AG04450 (cell line): ENCODE results near the gene ARCN1. TPM values are rescaled to one million over a fixed set of nuclear protein-coding genes. Genes with fewer than 3 reads are reported as not detected.

Experiments used
- CTCF ChIA-PET: fragments of 300-600, 350-600 bp; formaldehyde crosslinking; extraction: SDS; loops from one replicate; lab custom pipeline; 2022; ENCODE audit warnings: antibody characterized with exemption, inconsistent platforms; lab: Charles Lee
- POLR2A ChIA-PET: fragments of 350-600 bp; formaldehyde crosslinking; extraction: SDS; loops from one replicate; lab custom pipeline; 2021; ENCODE audit warnings: antibody characterized with exemption, inconsistent platforms; lab: Yijun Ruan, JAX
- DNase-seq: peaks from one replicate; pipeline ENCODE4 v3.0.0-alpha.2; 2011; ENCODE audit warnings: low read depth, low spot score
- H3K27ac ChIP-seq: one replicate; pipeline ENCODE4 v1.5.1; 2012; ENCODE audit warnings: low read depth, low read length, control low read depth
- H3K27me3 ChIP-seq: one replicate; pipeline ENCODE4 v1.6.0; 2012; ENCODE audit warnings: low read length; ENCODE audit not compliant: control insufficient read depth, insufficient read depth
- H3K4me3 ChIP-seq: 2 replicates; pipeline ENCODE4 v1.5.1; 2011; ENCODE audit warnings: mild to moderate bottlenecking, low read depth, low read length, control low read depth
- H3K9me3 ChIP-seq: 2 replicates; pipeline ENCODE4 v1.5.1; 2012; ENCODE audit warnings: low read length; ENCODE audit not compliant: control insufficient read depth, insufficient read depth
- CTCF ChIP-seq: IDR thresholded peaks from 2 replicates; pipeline ENCODE4 v1.5.1; 2011; ENCODE audit warnings: low read depth, low read length, control low read depth, inconsistent platforms
- polyA plus RNA-seq: library from polyadenylated mRNA; depleted of rRNA; stranded (reverse); fragments of >200 nt; gene quantifications from 2 replicates; pipeline ENCODE4 v1.2.3, GENCODE V29; 2011

The ARCN1 gene
- polyA plus RNA-seq, 1 experiment, result 387 TPM

GRCh38 chr11:118622376-118623268, 50.4 kb downstream of the ARCN1 start:
- POLR2A ChIA-PET, result interaction anchor here (0.6 to 7.8 kb wide), 8 partner anchors 12 to 50 kb away, joined by 3 to 140 read pairs (median 4); partner anchors contain the start of genes ARCN1 and PHLDB1
- no peak for TF ChIP-seq CTCF
- H3K27ac ChIP-seq, result peak overlapping the region; percentile 75
- no peaks in the 10 kb centered on the region; the same call in 1 of the 2 replicates for H3K9me3 ChIP-seq
- CTCF ChIA-PET, result interaction anchor here (0.6 kb wide), 1 partner anchor 464 kb away, joined by 10 read pairs; no protein-coding TSS in a partner anchor
- no peaks in the 10 kb centered on the region for H3K27me3 ChIP-seq
- no peak for DNase-seq
- H3K4me3 ChIP-seq, result peak overlapping the region; percentile 85

GRCh38 chr11:118623269-118623655, 51.1 kb downstream of the ARCN1 start:
- Histone ChIP-seq H3K27ac (peak overlapping the region; percentile 75), H3K9me3 (no peaks in the 10 kb centered on the region; the same call in 1 of the 2 replicates), H3K27me3 (no peaks in the 10 kb centered on the region), H3K4me3 (peak overlapping the region; percentile 85)
- POLR2A ChIA-PET, result interaction anchor here (6.2 to 7.8 kb wide), 2 partner anchors 11 to 16 kb away, joined by 54 to 140 read pairs; partner anchors contain the start of gene PHLDB1
- no peak for DNase-seq
- TF ChIP-seq CTCF, result no peak
- CTCF ChIA-PET, result interaction anchor here (0.6 kb wide), 1 partner anchor 464 kb away, joined by 10 read pairs; no protein-coding TSS in a partner anchor

GRCh38 chr11:118625036-118625690, 53.0 kb downstream of the ARCN1 start:
- Histone ChIP-seq H3K4me3 (no peak overlapping the region), H3K27ac (no peak overlapping the region), H3K9me3 (no peaks in the 10 kb centered on the region; the same call in 1 of the 2 replicates), H3K27me3 (no peaks in the 10 kb centered on the region)
- DNase-seq, result no peak
- ChIA-PET POLR2A (interaction anchor here (0.6 to 0.9 kb wide), 2 partner anchors 10 to 31 kb away, joined by 3 to 6 read pairs; no protein-coding TSS in a partner anchor), CTCF (no interaction called here)
- TF ChIP-seq CTCF, result no peak

- H3K27me3 ChIP-seq, result no peaks in the 10 kb centered on the region
- TF ChIP-seq CTCF, result no peak
- H3K27ac ChIP-seq, result no peak overlapping the region
- POLR2A ChIA-PET, result interaction anchor here (0.9 kb wide), 1 partner anchor 9 kb away, joined by 3 read pairs; no protein-coding TSS in a partner anchor
- H3K4me3 ChIP-seq, result no peak overlapping the region
- CTCF ChIA-PET, result no interaction called here
- DNase-seq, result no peak
- H3K9me3 ChIP-seq, result no peaks in the 10 kb centered on the region; the same call in 1 of the 2 replicates
These were observed 53.8 kb downstream of the ARCN1 start for GRCh38 chr11:118625976-118626375.
